ENCODE measurements around the gene SLC39A2. TPM values are rescaled to one million over a fixed set of nuclear protein-coding genes. Genes with fewer than 3 reads are reported as not detected.

The SLC39A2 gene
- total and polyA plus RNA-seq, 3 donors from 2014 or later = 0.24 to 0.31 TPM; not detected in 1

DNA sequence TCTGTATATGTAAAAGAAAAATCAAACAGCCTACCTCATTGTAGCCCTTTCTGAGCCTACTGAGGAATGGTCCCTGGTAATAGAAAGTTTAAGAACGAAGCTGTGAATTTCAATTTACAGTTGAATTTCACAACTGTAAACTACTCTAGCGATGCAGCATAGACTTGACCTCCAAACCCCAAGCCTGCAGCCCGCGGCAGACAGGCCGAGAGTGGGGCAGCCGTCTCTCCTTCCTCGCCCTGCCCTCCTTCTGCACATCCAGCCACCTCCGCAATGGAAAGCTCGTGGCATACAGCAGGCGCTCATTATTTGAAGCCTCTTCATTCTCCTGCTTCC lies 28.5 kb upstream of the SLC39A2 start:
- no peak for DNase-seq
- no peaks in the 10 kb centered on the region for H3K27me3 ChIP-seq
- H3K27ac ChIP-seq = peak overlapping the region; percentile 8 to 69
- WGBS, 2 donors = 10 to 14% methylated on average over 10 of the region's 10 CpGs
- H3K9me3 ChIP-seq = no peaks in the 10 kb centered on the region
- no peak for TF ChIP-seq POLR2A (IDR thresholded peaks at IDR 0.05)
- TF ChIP-seq, protein P1, sequence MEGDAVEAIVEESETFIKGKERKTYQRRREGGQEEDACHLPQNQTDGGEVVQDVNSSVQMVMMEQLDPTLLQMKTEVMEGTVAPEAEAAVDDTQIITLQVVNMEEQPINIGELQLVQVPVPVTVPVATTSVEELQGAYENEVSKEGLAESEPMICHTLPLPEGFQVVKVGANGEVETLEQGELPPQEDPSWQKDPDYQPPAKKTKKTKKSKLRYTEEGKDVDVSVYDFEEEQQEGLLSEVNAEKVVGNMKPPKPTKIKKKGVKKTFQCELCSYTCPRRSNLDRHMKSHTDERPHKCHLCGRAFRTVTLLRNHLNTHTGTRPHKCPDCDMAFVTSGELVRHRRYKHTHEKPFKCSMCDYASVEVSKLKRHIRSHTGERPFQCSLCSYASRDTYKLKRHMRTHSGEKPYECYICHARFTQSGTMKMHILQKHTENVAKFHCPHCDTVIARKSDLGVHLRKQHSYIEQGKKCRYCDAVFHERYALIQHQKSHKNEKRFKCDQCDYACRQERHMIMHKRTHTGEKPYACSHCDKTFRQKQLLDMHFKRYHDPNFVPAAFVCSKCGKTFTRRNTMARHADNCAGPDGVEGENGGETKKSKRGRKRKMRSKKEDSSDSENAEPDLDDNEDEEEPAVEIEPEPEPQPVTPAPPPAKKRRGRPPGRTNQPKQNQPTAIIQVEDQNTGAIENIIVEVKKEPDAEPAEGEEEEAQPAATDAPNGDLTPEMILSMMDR (IDR thresholded peaks at IDR 0.05) = no peak
- peak overlapping the region; percentile 62 to 65 for H3K4me3 ChIP-seq
- H3K36me3 ChIP-seq (ENCODE audit: low read depth, missing control alignments) = no peaks in the 10 kb centered on the region
- peaks cover 5% of the 10 kb centered on the region for H3K4me1 ChIP-seq
- intact Hi-C loops (cut with DNase I; ENCODE audit: low total_unique reads) = no loop called here

DNA sequence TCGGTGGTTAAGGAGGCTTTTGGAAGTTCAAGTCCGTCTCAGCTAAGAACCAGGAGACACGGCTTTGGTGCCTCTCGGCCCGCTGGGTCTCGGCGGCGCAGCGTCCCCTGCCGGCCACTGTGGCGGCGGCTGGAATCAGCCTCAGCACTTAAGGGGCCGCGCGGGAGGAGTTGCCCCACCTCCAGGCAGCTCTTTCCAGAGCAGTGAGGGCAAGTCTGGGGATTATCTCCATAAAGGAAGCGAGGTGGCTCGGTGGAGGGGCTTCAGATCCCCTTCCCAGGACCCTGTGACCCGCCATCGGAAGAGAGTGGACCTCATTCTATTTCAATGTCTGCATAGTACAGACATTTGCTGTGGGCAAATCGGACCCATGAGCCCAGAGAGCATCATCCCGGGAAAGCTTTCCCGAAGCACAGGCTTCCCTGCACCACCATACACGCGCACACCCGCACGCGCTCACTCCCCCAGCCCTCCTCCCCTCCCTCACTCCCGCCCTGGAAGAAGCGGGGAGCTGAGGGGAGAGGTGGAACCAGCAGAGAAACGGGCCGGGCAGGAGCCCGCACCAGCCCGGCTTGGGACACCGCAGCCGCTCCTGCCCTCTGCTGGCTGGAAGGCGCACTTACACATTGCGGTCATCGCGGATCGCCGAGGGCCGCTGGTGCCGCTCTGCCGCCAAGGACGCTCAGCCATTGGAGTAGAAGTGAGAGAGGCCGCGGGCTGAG lies 27.9 kb upstream of the SLC39A2 start:
- no peaks in the 10 kb centered on the region for H3K9me3 ChIP-seq
- no peak for TF ChIP-seq POLR2A (IDR thresholded peaks at IDR 0.05)
- TF ChIP-seq, protein P1 (IDR thresholded peaks at IDR 0.05) = peak; percentile 68 to 94 (median 72)
- H3K4me3 ChIP-seq = peak overlapping the region; percentile 62 to 65
- peaks cover 5% of the 10 kb centered on the region for H3K4me1 ChIP-seq
- 0 to 1% methylated on average over 27 to 47 of the region's 47 CpGs for WGBS, 2 donors
- peak overlapping the region; percentile 8 to 69 for H3K27ac ChIP-seq
- H3K27me3 ChIP-seq = no peaks in the 10 kb centered on the region
- H3K36me3 ChIP-seq (ENCODE audit: low read depth, missing control alignments) = no peaks in the 10 kb centered on the region
- intact Hi-C loops (cut with DNase I; ENCODE audit: low total_unique reads) = no loop called here
- DNase-seq = peak; percentile 88

DNA sequence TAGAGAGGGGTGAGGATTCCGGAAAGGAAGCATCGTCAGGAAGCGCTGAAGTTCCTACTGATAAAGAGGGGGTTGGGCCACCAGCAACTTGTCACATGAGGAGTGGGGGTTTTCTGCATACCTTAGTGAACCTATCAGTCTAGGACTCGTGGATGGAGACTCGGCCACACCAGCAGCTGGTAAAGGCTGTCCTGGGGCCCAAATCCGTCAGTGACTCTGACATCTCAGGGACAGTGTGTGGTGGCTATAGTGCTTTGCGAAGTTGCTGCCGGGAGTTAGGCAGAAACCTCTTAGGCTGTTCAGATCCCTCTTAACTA lies 27.4 kb upstream of the SLC39A2 start:
- peak overlapping the region; percentile 8 to 69 for H3K27ac ChIP-seq

DNA sequence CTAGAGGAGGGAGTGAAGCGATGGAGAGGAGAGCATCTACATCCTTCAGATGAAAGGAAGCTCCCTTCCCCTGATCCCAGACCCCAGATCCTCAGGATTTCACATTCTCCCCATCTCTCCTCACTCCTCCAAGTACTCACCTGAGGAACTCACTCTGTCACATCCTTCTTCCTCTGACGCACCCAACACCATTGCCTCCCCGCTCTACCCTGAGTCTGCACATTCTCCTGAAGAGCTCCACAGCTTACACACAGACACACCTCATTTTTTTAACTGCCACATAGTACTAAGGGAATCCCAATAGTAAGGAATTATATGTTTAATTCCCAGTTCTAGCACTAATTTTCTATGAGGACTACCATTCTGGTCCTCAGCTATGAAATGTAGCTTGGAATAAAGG lies 25.6 kb upstream of the SLC39A2 start:
- H3K36me3 ChIP-seq (ENCODE audit: low read depth, missing control alignments) = no peaks in the 10 kb centered on the region
- TF ChIP-seq, protein P1 (IDR thresholded peaks at IDR 0.05) = no peak
- no peak for TF ChIP-seq POLR2A (IDR thresholded peaks at IDR 0.05)
- 89 to 96% methylated on average over 3 of the region's 3 CpGs for WGBS, 2 donors
- H3K4me3 ChIP-seq = no peak overlapping the region
- no peaks in the 10 kb centered on the region for H3K9me3 ChIP-seq
- no peak for DNase-seq
- H3K27me3 ChIP-seq = no peaks in the 10 kb centered on the region
- intact Hi-C loops (cut with DNase I; ENCODE audit: low total_unique reads) = no loop called here
- H3K4me1 ChIP-seq = peaks cover 5% of the 10 kb centered on the region
- no peak overlapping the region for H3K27ac ChIP-seq

More for the DNA sequence above, 27.4 kb upstream of the SLC39A2 start:
- no peaks in the 10 kb centered on the region for H3K9me3 ChIP-seq
- no peaks in the 10 kb centered on the region for H3K27me3 ChIP-seq
- WGBS, 2 donors = 11 to 15% methylated on average over 6 to 8 of the region's 8 CpGs
- no peak for TF ChIP-seq POLR2A (IDR thresholded peaks at IDR 0.05)
- TF ChIP-seq, protein P1 (IDR thresholded peaks at IDR 0.05) = no peak
- H3K36me3 ChIP-seq (ENCODE audit: low read depth, missing control alignments) = no peaks in the 10 kb centered on the region
- intact Hi-C loops (cut with DNase I; ENCODE audit: low total_unique reads) = no loop called here
- no peak for DNase-seq
- H3K4me1 ChIP-seq = peaks cover 5% of the 10 kb centered on the region
- peak overlapping the region; percentile 62 to 65 for H3K4me3 ChIP-seq

DNA sequence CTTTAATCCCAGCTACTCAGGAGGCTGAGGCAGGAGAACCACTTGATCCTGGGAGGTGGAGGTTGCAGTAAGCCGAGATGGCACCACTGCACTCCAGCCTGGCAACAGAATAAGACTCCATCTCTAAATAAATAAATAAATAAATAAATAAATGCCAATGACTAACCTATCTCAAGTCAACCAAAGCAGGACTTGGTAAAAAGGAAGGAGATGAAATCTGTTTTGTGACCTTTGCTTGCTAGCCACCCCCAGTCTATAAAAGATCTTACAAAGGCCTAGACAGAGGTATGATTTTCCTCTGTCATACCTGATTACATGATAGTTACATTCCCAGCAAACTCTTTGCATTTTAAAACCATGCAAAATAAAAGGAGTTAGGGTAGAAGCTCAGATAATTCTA lies 22.8 kb upstream of the SLC39A2 start:
- Histone ChIP-seq H3K4me1 (peaks cover 5% of the 10 kb centered on the region), H3K4me3 (no peak overlapping the region), H3K36me3 (ENCODE audit: low read depth, missing control alignments) (no peaks in the 10 kb centered on the region), H3K27me3 (no peaks in the 10 kb centered on the region), H3K9me3 (no peaks in the 10 kb centered on the region), H3K27ac (no peak overlapping the region)
- TF ChIP-seq, protein P1 (IDR thresholded peaks at IDR 0.05) = no peak
- no peak for TF ChIP-seq POLR2A (IDR thresholded peaks at IDR 0.05)
- 89 to 100% methylated on average over 1 of the region's 1 CpG for WGBS, 2 donors
- DNase-seq = no peak
- intact Hi-C loops (cut with DNase I; ENCODE audit: low total_unique reads) = no loop called here

All from testis (tissue), 3 donors.